Measurements from ENCODE around the gene KIF26B.

Gene KIF26B

DNA sequence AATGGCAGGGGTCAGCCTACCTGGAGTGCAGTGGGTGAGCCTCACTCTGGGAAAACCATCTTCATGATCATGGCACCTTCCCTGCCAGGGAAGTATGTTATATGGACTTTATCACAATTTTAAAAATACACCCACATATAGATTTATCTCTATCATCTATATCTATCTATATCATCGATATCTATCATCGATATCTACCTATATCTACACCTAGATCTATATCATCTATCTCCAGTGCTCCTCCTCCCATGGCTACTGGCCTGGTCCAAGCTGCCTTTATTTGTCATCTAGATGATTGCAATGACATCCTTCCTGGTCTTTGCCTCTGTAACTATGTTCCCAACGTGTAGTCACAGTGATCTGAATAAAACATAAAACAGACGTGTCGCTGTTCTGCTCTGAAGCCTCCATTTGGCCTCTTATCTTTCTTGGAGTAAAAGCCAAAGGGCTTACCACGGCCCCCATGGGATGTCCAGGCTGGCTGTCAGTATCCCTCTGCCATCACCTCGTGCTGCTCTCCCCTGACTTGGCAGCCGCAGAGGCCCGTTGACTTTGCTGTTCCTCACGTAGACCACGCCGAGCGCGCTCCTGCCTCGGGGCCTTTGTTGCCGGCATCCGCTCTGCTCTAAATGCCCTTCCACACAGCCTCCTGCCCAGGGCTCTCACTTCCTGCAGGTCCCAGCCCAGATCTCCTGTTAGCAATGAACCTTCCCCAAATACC, 20.6 kb upstream of the KIF26B start:
- no peak for DNase-seq

GRCh38 chr1:245142171-245142798, 12.5 kb upstream of the KIF26B start:
- no peak for DNase-seq

GRCh38 chr1:245142976-245143375, 11.8 kb upstream of the KIF26B start:
- DNase-seq = no peak

GRCh38 chr1:245143849-245144248, 10.9 kb upstream of the KIF26B start:
- no peak for DNase-seq

GRCh38 chr1:245148069-245148468, 6.7 kb upstream of the KIF26B start:
- DNase-seq = no peak

GRCh38 chr1:245148861-245149260, 5.9 kb upstream of the KIF26B start:
- no peak for DNase-seq

GRCh38 chr1:245153081-245153551, 1.7 kb upstream of the KIF26B start:
- peak; percentile 56 for DNase-seq

GRCh38 chr1:245153552-245154428, 995 bp upstream of the KIF26B start:
- no peak for DNase-seq

GRCh38 chr1:245155272-245156040, 671 bp downstream of the KIF26B start:
- DNase-seq = peak; percentile 44

GRCh38 chr1:245156041-245156735, 1.4 kb downstream of the KIF26B start:
- DNase-seq = peak; percentile 68

DNA sequence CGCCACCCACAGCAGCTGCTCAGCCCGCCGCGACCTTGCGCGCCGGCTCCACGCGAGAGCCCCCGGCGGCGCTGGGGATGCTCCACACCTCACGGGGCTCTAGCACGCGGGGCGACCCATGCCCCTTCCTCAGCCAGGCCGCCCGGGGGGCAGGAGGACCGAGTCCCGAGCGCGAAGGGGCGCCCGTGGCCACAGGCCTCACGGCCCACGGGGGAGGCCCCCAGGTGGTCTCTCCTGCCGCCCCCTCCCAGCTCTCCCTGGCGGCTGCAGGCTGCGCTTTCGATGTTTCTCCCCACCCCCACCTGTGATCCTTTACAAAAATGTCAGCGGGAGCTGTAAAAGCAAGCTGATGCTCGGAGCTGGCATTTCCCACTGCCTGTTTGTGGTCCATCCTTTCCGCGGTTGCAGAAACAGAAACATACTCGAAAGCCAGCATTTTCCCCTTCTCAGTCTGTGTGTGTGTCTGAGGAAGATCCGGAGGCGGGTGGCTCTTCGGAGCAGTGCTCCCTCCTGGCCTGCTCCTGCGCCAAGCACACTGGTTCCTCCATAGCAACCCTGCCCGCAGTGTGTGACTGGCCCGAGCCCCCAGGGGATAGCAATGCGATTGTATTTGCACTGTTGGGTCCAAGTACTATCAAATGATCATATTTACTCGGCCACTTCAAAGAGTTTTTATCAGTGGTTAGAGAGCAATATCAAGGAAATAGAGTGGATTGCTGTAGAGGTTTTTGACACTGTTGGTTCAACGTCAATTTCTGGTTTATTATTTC, 2.1 kb downstream of the KIF26B start:
- DNase-seq = no peak

- no peak for DNase-seq
These were observed 4.1 kb downstream of the KIF26B start for GRCh38 chr1:245158913-245159312.

DNA sequence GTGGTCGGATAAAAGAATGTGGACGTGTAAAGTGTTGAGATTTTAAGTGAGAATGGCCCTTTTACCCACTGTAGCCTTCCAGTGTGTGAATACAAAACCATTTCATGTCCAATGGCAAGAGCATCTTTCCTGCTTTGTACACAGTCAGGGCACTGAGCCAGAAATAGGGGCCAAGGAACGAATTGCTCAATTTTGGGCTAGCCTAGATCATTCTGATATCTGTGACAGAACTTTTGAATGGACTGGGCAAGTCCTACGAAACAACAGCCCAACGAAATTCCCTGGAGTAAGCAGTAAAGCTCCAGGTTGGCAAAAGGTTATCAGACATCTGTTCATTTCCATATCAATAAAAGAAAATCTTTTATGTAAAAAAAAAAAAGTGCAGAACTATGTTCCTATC, 5.5 kb downstream of the KIF26B start:
- no peak for DNase-seq

DNA sequence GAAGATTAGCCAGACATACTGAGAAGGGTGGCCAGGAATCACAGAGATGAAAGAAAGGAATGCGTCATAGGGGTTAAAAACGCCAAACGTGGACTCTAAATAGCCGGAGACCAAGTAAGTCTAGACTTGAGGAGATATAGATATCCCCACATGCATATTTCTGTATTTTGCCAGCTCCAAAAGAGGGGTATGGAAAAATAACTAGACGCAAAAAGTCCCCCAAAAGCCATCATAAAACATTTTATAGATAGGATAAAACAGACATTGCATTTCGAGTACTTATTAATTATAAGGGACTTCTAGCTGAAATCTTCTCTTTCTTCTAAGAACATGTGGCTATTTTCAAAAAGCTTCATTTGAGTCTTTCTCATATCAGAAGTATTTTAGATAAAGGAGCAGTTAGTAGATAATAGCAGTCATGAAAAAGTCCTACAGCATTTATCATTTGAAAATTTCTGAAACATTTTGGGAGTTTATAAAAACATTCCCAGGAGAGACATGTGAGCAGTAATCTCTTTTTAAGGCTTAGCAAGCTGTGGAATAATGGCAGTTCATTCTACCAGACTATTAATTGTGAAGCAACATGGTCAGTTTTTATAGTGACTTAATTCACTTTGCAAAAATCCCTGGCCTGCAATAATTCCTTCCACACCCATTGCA, 6.1 kb downstream of the KIF26B start:
- DNase-seq = no peak

- DNase-seq = no peak
These were observed 7.1 kb downstream of the KIF26B start for GRCh38 chr1:245161866-245162265.

DNA sequence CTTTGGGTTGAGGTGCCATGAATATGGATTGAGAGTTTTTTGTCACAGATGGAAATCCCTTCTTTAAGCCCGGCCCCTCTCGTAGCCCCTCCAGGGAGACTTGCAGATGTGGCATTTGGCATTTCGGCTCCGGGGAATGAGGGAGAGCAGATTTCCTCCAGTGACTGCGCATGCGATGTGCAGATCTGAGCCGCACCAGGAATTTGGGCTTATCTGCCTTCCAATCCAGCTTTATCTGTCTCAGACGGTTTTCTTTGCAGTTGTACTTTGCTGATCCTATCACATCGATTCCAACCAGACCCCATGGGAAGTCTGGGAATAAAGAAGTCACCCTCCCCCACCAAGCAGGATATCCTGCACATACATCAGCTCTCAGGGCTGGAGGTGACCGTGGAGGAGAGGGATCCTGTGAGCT, 11.7 kb downstream of the KIF26B start:
- no peak for DNase-seq

DNA sequence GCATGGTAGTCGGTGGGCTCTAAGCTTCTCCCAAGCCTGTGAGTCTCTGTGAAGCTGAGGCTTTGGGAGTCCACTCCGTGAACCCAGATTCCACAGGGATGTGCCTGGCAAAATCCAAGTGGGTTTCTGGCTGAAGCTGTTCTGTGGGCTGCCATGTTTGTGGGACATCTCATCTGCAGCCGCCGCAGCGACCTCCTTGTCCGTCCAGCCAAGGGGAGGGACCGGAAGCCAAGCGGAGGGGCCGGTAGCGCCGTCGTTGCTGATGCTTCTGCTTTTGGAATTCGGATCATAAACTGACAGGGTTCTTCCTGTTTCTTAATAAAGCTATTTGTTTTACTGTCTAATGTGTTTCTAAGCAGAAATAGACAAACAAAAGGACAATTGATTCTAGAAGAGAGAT, 13.3 kb downstream of the KIF26B start:
- DNase-seq = no peak

DNA sequence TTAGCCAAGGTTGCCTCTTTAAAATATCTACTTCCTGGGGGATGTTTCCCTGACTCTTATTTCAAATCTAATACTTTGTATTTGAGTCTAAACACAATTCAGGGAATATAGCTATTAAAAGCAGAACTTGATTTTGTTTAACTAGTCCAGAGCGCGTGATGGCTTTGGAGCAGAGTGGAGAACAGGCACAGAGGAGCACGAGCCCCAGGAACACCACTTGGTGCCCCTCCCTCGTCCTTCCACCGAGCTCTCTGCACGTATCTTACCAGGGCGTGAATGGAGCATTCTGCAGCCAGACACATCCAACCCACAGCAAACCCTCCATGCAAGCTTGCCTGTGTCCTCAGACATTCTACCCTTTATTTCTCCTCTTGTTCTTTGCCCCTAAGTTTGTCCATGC, 14.1 kb downstream of the KIF26B start:
- DNase-seq = no peak

GRCh38 chr1:245169376-245169775, 14.6 kb downstream of the KIF26B start:
- DNase-seq = no peak

DNA sequence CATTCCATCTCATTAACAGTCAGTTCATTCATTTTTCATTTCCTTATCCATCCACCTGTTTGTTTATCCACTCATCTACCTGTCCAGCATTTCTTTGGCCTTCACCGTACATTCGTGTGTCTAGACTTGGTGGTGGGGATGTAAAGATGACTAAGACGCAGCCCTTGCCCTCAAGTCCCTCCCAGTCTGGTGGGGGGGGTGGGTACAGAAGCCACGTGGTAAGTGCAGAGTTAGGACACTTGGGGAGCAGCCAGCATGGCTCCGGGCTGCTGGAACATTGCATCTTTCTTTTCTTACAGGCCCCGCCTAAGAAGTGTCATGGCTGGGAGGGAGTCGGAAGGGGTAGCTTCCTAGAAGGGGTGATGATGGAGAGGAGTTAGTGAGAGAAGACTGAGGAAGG, 17.2 kb downstream of the KIF26B start:
- no peak for DNase-seq

- DNase-seq = no peak
These were observed 18.0 kb downstream of the KIF26B start for GRCh38 chr1:245172829-245173228.

Data from kidney glomerular epithelial cell (primary cell).